Smooth muscle cell (in vitro differentiated cells): ENCODE data around the gene COL18A1. TPM values are rescaled to one million over a fixed set of nuclear protein-coding genes. Genes with fewer than 3 reads are reported as not detected.
"Not testable (repeated sequence)": the region's sequence is repeated elsewhere in the genome, so short reads cannot be mapped to it uniquely, and the experiment has no call there.

Source experiments
- DNase-seq: peaks from one replicate; lab custom pipeline; 2025; ENCODE audit not compliant: unreplicated experiment; lab: John Stamatoyannopoulos, UW
- H2AFZ ChIP-seq: fragments of 200-600 bp; sonication (generic); 2 replicates; pipeline ENCODE4 v1.6.0; 2016; ENCODE audit warnings: antibody characterized with exemption, low read depth, mild to moderate bottlenecking
- H3F3A ChIP-seq: fragments of 200-600 bp; sonication (generic); 2 replicates; pipeline ENCODE4 v1.6.0; 2017; ENCODE audit warnings: antibody characterized with exemption, low read depth
- H3K27ac ChIP-seq: fragments of 200-600 bp; sonication (generic); 2 replicates; pipeline ENCODE4 v1.5.1; 2016; ENCODE audit warnings: low read depth, mild to moderate bottlenecking
- H3K27me3 ChIP-seq: fragments of 200-600 bp; sonication (generic); 2 replicates; pipeline ENCODE4 v1.6.1; 2016; ENCODE audit warnings: low read depth, mild to moderate bottlenecking
- H3K36me3 ChIP-seq: fragments of 200-600 bp; sonication (generic); 2 replicates; pipeline ENCODE4 v1.5.1; 2016; ENCODE audit warnings: low read depth
- H3K4me1 ChIP-seq: fragments of 200-600 bp; sonication (generic); 2 replicates; pipeline ENCODE4 v1.5.1; 2016; ENCODE audit warnings: low read depth
- H3K4me2 ChIP-seq: fragments of 200-600 bp; sonication (generic); 2 replicates; pipeline ENCODE4 v1.6.0; 2016; ENCODE audit warnings: mild to moderate bottlenecking
- H3K4me3 ChIP-seq: fragments of 200-600 bp; sonication (generic); 2 replicates; pipeline ENCODE4 v1.5.1; 2016; ENCODE audit warnings: mild to moderate bottlenecking
- H3K79me2 ChIP-seq: fragments of 200-600 bp; sonication (generic); 2 replicates; pipeline ENCODE4 v1.6.0; 2016; ENCODE audit warnings: low read depth, mild to moderate bottlenecking
- H3K9ac ChIP-seq: fragments of 200-600 bp; sonication (generic); 2 replicates; pipeline ENCODE4 v1.6.0; 2016; ENCODE audit warnings: low read depth
- H3K9me3 ChIP-seq: fragments of 200-600 bp; sonication (generic); replicated peaks from 2 replicates; pipeline ENCODE4 v1.5.1; 2016; ENCODE audit warnings: low read depth
- H4K20me1 ChIP-seq: fragments of 200-600 bp; sonication (generic); 2 replicates; pipeline ENCODE4 v1.6.0; 2016; ENCODE audit warnings: low read depth
- WGBS: methylation state at CpG from one replicate; pipeline ENCODE4 v1.1.7; 2016; ENCODE audit warnings: low lambda C conversion rate; 5-methylcytosine and 5-hydroxymethylcytosine counted together
- polyA plus RNA-seq: library from polyadenylated mRNA; unstranded; fragments of >200 nt; fragmentation: Nextera tagmentation; extraction: Ambion mirVana; gene quantifications from 2 replicates; pipeline ENCODE4 v1.2.1, GENCODE V29; 2016
- total RNA-seq: library from RNA; depleted of rRNA; stranded (reverse); fragments of >200 nt; gene quantifications from 2 replicates; pipeline ENCODE4 v1.2.3, GENCODE V29; 2014
- TF ChIP-seq, protein P1 (sequence below): fragments of 200-600 bp; sonication (generic); IDR thresholded peaks from 2 replicates; pipeline ENCODE4 v1.5.1; 2017; ENCODE audit warnings: borderline replicate concordance, mild to moderate bottlenecking, antibody characterized with exemption; ENCODE audit not compliant: insufficient read depth, poor library complexity, severe bottlenecking

Gene COL18A1
- total and polyA plus RNA-seq, 2 experiments from 2014 or later: 192 to 485 TPM

DNA sequence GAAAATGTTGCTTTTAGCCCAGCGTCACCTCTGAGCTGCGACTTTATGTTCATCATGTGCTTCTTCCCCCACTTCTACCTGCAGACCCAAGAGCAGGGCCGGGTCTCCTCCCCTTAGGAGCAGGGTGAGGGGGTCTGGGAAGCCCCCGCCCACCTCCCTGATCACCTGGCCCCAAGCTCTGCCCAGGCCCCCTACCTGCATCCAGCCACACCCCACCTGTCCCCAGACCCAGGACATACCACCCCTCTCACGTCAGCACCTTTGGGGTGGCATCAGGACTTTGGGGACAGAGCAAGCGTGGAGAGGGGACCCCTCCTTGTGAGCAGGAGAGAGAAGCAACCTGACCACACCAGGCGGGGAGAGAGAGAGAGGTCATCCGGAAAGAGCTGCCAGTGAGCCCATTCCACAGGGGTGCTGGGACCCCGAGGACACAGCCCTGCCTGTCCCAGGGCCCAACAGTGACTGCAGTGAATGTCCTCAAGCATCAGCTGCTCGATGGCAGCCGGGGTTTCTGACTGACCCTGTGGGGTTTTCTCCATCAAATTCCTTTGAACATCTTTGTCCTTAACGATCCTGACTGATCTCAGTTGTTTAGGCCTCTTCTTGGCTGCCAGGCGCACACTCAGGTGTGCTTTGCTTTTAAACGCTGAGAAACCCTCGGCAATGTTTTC, 42.8 kb upstream of the COL18A1 start:
- 85% methylated on average over 15 of the region's 15 CpGs for WGBS
- no peak for DNase-seq
- Histone ChIP-seq H3K4me3 (no peak overlapping the region), H4K20me1 (no peaks in the 10 kb centered on the region), H3K9me3 (no peaks in the 10 kb centered on the region), H3K9ac (no peak overlapping the region), H3K36me3 (no peaks in the 10 kb centered on the region), H3K27ac (no peak overlapping the region), H2AFZ (no peak overlapping the region), H3K4me2 (no peak overlapping the region), H3F3A (peaks cover 27% of the 10 kb centered on the region), H3K4me1 (peaks cover 55% of the 10 kb centered on the region), H3K79me2 (no peaks in the 10 kb centered on the region), H3K27me3 (no peaks in the 10 kb centered on the region)
- TF ChIP-seq, protein P1, sequence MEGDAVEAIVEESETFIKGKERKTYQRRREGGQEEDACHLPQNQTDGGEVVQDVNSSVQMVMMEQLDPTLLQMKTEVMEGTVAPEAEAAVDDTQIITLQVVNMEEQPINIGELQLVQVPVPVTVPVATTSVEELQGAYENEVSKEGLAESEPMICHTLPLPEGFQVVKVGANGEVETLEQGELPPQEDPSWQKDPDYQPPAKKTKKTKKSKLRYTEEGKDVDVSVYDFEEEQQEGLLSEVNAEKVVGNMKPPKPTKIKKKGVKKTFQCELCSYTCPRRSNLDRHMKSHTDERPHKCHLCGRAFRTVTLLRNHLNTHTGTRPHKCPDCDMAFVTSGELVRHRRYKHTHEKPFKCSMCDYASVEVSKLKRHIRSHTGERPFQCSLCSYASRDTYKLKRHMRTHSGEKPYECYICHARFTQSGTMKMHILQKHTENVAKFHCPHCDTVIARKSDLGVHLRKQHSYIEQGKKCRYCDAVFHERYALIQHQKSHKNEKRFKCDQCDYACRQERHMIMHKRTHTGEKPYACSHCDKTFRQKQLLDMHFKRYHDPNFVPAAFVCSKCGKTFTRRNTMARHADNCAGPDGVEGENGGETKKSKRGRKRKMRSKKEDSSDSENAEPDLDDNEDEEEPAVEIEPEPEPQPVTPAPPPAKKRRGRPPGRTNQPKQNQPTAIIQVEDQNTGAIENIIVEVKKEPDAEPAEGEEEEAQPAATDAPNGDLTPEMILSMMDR: no peak

DNA sequence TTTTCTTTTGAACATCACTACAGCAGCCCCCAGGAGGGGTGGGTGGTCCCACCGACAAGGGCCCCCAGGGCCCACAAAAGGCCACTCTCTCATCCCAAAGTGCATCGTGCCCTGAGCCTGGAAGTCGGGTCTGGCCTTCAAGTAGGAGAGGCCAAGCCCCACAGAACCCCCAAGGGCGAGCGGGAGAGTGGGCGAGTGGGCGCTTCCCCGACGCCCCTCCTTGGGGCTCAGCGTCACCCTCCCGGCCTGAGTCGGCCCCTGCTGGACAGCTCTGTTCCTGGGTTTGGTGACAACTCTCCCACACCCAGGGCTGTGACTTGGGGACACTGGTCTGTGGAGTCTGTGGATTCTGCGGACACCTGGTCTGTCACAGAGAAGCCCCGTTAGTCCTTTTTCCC, 42.2 kb upstream of the COL18A1 start:
- WGBS: 95% methylated on average over 14 of the region's 14 CpGs
- no peak overlapping the region for H3K27ac ChIP-seq
- no peaks in the 10 kb centered on the region for H3K27me3 ChIP-seq
- H3K36me3 ChIP-seq: no peaks in the 10 kb centered on the region
- no peaks in the 10 kb centered on the region for H4K20me1 ChIP-seq
- TF ChIP-seq, protein P1: no peak
- H3K4me2 ChIP-seq: no peak overlapping the region
- H3K9ac ChIP-seq: no peak overlapping the region
- H2AFZ ChIP-seq: no peak overlapping the region
- H3F3A ChIP-seq: peaks cover 31% of the 10 kb centered on the region
- H3K9me3 ChIP-seq: no peaks in the 10 kb centered on the region
- peaks cover 52% of the 10 kb centered on the region for H3K4me1 ChIP-seq
- H3K79me2 ChIP-seq: no peaks in the 10 kb centered on the region
- H3K4me3 ChIP-seq: no peak overlapping the region
- DNase-seq: no peak

DNA sequence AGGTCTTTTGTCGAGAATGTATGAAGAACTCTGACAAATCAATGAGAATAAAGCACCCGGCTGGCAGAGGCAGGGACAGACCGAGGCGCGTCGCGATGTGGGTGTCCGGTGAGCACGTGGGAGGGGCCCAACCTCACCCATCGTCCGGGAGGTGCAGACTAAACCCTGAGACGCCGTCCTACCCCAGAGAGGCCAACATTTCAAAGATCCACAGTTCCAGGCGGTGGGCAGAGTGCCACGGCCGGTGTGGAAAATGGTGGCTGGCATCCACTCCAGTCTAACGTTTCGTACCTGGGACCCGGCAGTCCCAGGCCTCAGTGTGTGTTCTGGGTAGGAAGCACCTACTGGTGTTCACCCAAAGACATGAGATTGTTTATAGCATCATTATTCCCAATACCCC, 41.7 kb upstream of the COL18A1 start:
- peak overlapping the region; percentile 98 for H3K27ac ChIP-seq
- WGBS: 98% methylated on average over 19 of the region's 19 CpGs
- not testable (repeated sequence) for H3K9me3 ChIP-seq, H3K4me3 ChIP-seq, H3K9ac ChIP-seq, H3K27me3 ChIP-seq, H2AFZ ChIP-seq, H3K4me2 ChIP-seq, H3K79me2 ChIP-seq, H3K36me3 ChIP-seq, H4K20me1 ChIP-seq, DNase-seq
- H3F3A ChIP-seq: peaks cover 34% of the 10 kb centered on the region
- H3K4me1 ChIP-seq: peaks cover 52% of the 10 kb centered on the region

- Histone ChIP-seq H2AFZ (no peak overlapping the region), H3K79me2 (no peaks in the 10 kb centered on the region), H3K4me2 (peak overlapping the region; percentile 38), H3K9me3 (no peaks in the 10 kb centered on the region), H3K4me3 (no peak overlapping the region), H3K9ac (peak overlapping the region; percentile 84), H3F3A (peaks cover 29% of the 10 kb centered on the region), H3K27ac (peak overlapping the region; percentile 98), H4K20me1 (no peaks in the 10 kb centered on the region), H3K4me1 (peaks cover 52% of the 10 kb centered on the region), H3K27me3 (no peaks in the 10 kb centered on the region), H3K36me3 (no peaks in the 10 kb centered on the region)
- 19% methylated on average over 19 of the region's 19 CpGs for WGBS
- TF ChIP-seq, protein P1: no peak
- DNase-seq: peak; percentile 71
These were observed 41.0 kb upstream of the COL18A1 start for GRCh38 chr21:45363921-45364467.
